Mucosa of descending colon (tissue), 3 donors: ENCODE data around the gene ATG2B. TPM values are rescaled to one million over a fixed set of nuclear protein-coding genes. Genes with fewer than 3 reads are reported as not detected.

Experiments
- ATAC-seq: fragments of 200-7000 bp; cut with Tn5 transposase; one replicate; pipeline ENCODE4 v1.9.1; 2020; ENCODE audit warnings: mild to moderate bottlenecking, moderate library complexity
- DNase-seq, 3 donors: peaks; one replicate each; pipeline ENCODE4 v3.0.0-alpha.2; 2020
- H3K36me3 ChIP-seq: fragments of 200-600 bp; one replicate; pipeline ENCODE4 v1.8.0; 2021; ENCODE audit warnings: low read depth, mild to moderate bottlenecking
- H3K4me1 ChIP-seq: fragments of 200-600 bp; one replicate; pipeline ENCODE4 v1.8.0; 2021; ENCODE audit warnings: low read depth, mild to moderate bottlenecking
- H3K4me3 ChIP-seq: fragments of 200-600 bp; one replicate; pipeline ENCODE4 v1.8.0; 2021; ENCODE audit warnings: mild to moderate bottlenecking
- H3K9me3 ChIP-seq: fragments of 200-600 bp; one replicate; pipeline ENCODE4 v1.8.0; 2021; ENCODE audit warnings: mild to moderate bottlenecking
- intact Hi-C, 2 donors: fragments of 100-400 bp; cut with DNase I in 1 of 2; cut with micrococcal nuclease in 1 of 2; formaldehyde crosslinking; loops; one replicate each; pipeline versions ENCODE4 v1.11.0 to v1.11.1; 2022; cut with DNase I, micrococcal nuclease
- total RNA-seq, 3 donors: library from RNA; stranded (reverse); fragmentation: NEBNext Ultra II Directional in 2 of 3; extraction: Animal tissue kit (Norgen Biotek cat#: 25700) in 2 of 3; gene quantifications; one replicate each; pipeline versions ENCODE4 v1.2.1 to v1.2.4, GENCODE V29; 2021 to 2023
- TF ChIP-seq, protein P1 (sequence below): fragments of 200-600 bp; IDR thresholded peaks from one replicate; pipeline ENCODE4 v1.8.0; 2022; ENCODE audit warnings: antibody characterized with exemption, mild to moderate bottlenecking
- donor health status: DM: no; HTN: no; CAD: no; lungs with moderate emphysema.
- donor health status: DM: no; HTN: no; CAD: no.
- donor health status: DM: no; HTN: yes; CAD: no.

Gene ATG2B
- total RNA-seq, 3 donors from 2014 or later, result 22.1 to 35.9 (median 24.2) TPM

GRCh38 chr14:96252999-96253539, 110.1 kb downstream of the ATG2B start:
- Histone ChIP-seq H3K4me3 (no peak overlapping the region), H3K36me3 (no peaks in the 10 kb centered on the region), H3K4me1 (no peaks in the 10 kb centered on the region), H3K9me3 (no peaks in the 10 kb centered on the region)
- DNase-seq, result no peak
- ATAC-seq, result peak; percentile 41
- TF ChIP-seq, protein P1, sequence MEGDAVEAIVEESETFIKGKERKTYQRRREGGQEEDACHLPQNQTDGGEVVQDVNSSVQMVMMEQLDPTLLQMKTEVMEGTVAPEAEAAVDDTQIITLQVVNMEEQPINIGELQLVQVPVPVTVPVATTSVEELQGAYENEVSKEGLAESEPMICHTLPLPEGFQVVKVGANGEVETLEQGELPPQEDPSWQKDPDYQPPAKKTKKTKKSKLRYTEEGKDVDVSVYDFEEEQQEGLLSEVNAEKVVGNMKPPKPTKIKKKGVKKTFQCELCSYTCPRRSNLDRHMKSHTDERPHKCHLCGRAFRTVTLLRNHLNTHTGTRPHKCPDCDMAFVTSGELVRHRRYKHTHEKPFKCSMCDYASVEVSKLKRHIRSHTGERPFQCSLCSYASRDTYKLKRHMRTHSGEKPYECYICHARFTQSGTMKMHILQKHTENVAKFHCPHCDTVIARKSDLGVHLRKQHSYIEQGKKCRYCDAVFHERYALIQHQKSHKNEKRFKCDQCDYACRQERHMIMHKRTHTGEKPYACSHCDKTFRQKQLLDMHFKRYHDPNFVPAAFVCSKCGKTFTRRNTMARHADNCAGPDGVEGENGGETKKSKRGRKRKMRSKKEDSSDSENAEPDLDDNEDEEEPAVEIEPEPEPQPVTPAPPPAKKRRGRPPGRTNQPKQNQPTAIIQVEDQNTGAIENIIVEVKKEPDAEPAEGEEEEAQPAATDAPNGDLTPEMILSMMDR, result no peak
- intact Hi-C loops, result no loop called here

DNA sequence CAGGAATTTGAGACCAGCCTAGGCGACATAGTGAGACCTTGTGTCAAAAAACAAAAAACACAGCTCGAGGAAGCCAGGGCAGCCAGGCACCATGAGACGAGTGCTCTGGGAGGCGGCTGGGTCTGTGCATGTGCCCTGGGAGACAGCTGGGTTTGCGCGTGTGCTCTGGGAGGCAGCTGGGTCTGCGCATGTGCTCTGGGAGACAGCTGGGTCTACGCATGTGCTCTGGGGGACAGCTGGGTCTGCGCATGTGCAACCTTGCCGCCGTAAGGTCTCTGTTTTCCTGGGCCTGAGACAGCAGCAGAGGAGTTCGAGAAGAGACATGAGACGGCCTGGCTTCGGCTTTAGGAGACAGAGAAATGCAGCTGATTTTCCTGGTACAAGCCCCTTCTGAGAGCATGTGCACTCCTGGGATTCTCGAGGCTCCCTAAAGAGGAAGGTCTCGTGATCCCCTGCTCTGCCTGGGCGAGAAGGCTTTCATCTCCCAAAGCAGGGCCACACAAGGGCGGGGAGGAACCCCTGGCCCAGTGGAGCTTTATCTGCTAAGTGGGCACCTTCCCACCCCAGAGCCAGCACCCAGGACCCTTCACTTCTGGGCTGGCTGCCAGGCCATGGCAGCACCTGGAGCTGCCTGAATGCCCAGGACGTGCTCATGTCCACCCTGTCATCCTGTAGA, 110.7 kb downstream of the ATG2B start:
- ATAC-seq, result peak; percentile 6
- Histone ChIP-seq H3K4me1 (no peaks in the 10 kb centered on the region), H3K36me3 (no peaks in the 10 kb centered on the region), H3K9me3 (no peaks in the 10 kb centered on the region), H3K4me3 (no peak overlapping the region)
- intact Hi-C loops, result no loop called here
- no peak for DNase-seq
- TF ChIP-seq, protein P1, result no peak

DNA sequence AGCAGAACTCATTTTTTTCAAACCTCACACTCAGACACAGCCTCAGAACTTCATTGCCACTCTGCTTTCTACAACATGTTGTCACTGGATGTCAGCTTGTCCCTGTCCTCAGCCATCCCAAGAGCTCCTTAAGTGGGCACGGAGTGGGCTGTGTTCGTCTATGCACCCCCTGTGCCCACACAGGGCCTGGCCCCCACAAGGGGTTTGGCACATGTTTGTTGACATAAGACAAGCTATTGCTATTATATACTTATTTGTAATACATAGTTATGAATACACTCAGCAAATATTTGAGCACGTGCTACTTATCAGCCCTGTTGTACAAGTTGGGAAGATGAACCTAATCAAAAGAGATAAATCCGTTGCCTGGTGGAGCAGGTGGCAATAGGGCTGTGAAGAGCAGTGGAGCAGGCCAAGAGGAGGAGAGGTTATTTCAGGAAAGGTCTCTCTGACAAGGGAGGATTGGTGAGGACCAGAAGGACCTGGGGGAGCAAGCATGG, 111.4 kb downstream of the ATG2B start:
- H3K36me3 ChIP-seq, result no peaks in the 10 kb centered on the region
- DNase-seq (no peak), ATAC-seq (no peak)
- H3K4me3 ChIP-seq, result no peak overlapping the region
- intact Hi-C loops, result no loop called here
- TF ChIP-seq, protein P1, result no peak
- no peaks in the 10 kb centered on the region for H3K4me1 ChIP-seq
- H3K9me3 ChIP-seq, result no peaks in the 10 kb centered on the region

GRCh38 chr14:96250485-96250884, 112.7 kb downstream of the ATG2B start:
- H3K36me3 ChIP-seq, result no peaks in the 10 kb centered on the region
- TF ChIP-seq, protein P1, result no peak
- intact Hi-C loops, result no loop called here
- DNase-seq (no peak), ATAC-seq (no peak)
- H3K4me1 ChIP-seq, result no peaks in the 10 kb centered on the region
- no peak overlapping the region for H3K4me3 ChIP-seq
- no peaks in the 10 kb centered on the region for H3K9me3 ChIP-seq

DNA sequence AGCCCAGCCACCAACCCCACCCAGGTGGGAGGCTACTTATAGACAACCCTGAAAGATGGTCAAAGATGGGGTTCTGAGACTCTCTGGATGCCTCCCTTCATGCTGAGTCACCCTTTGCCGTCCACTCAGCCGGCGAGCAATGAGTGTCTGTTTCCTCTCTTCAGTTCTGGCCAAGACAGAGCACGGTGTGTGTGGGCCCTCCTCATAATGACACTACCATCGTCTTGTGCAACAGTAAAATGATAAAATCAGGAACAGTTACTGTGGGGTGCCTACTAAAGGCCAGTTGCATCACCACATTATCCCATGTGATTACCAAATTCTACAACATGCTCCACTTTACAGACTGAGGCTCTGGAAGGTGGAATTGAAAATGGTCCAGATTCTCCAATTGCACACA, 114.1 kb downstream of the ATG2B start:
- Histone ChIP-seq H3K36me3 (no peaks in the 10 kb centered on the region), H3K4me1 (no peaks in the 10 kb centered on the region), H3K9me3 (no peaks in the 10 kb centered on the region), H3K4me3 (no peak overlapping the region)
- DNase-seq (no peak), ATAC-seq (peak; percentile 27)
- TF ChIP-seq, protein P1, result no peak
- intact Hi-C loops, result no loop called here
